ENCODE data around the gene SLC2A1.
A peak's percentile ranks its signal among the peaks of the same experiment; 100 is the strongest.

The SLC2A1 gene

GRCh38 chr1:42934541-42935312 lies 23.9 kb downstream of the SLC2A1 start:
- H3K4me3 ChIP-seq (ENCODE audit: low read depth, low read length), result no peak overlapping the region
- TF ChIP-seq CTCF (IDR thresholded peaks at IDR 0.05; ENCODE audit: low read depth, low read length), result no peak

- TF ChIP-seq CTCF (IDR thresholded peaks at IDR 0.05; ENCODE audit: low read depth, low read length), result no peak
- no peak overlapping the region for H3K4me3 ChIP-seq (ENCODE audit: low read depth, low read length)
These were observed 24.8 kb downstream of the SLC2A1 start for GRCh38 chr1:42933610-42934491.

GRCh38 chr1:42933060-42933586 lies 25.5 kb downstream of the SLC2A1 start:
- TF ChIP-seq CTCF (IDR thresholded peaks at IDR 0.05; ENCODE audit: low read depth, low read length), result no peak
- H3K4me3 ChIP-seq (ENCODE audit: low read depth, low read length), result no peak overlapping the region

- no peak for TF ChIP-seq CTCF (IDR thresholded peaks at IDR 0.05; ENCODE audit: low read depth, low read length)
These were observed 26.2 kb downstream of the SLC2A1 start for GRCh38 chr1:42932442-42932941.

GRCh38 chr1:42931911-42932422 lies 26.7 kb downstream of the SLC2A1 start:
- no peak overlapping the region for H3K4me3 ChIP-seq (ENCODE audit: low read depth, low read length)
- TF ChIP-seq CTCF (IDR thresholded peaks at IDR 0.05; ENCODE audit: low read depth, low read length), result no peak

More at GRCh38 chr1:42932442-42932941, 26.2 kb downstream of the SLC2A1 start:
- no peak overlapping the region for H3K4me3 ChIP-seq (ENCODE audit: low read depth, low read length)

GRCh38 chr1:42931108-42931539 lies 27.5 kb downstream of the SLC2A1 start:
- peak; percentile 36 for TF ChIP-seq CTCF (IDR thresholded peaks at IDR 0.05; ENCODE audit: low read depth, low read length)
- no peak overlapping the region for H3K4me3 ChIP-seq (ENCODE audit: low read depth, low read length)

Measured in WI38 (cell line).